ENCODE data around the gene FOXJ3. TPM values are rescaled to one million over a fixed set of nuclear protein-coding genes. Genes with fewer than 3 reads are reported as not detected.
A peak's percentile ranks its signal among the peaks of the same experiment; 100 is the strongest.

The FOXJ3 gene
- total RNA-seq, 2 experiments from 2014 or later, result 43.1 to 44.0 TPM

DNA sequence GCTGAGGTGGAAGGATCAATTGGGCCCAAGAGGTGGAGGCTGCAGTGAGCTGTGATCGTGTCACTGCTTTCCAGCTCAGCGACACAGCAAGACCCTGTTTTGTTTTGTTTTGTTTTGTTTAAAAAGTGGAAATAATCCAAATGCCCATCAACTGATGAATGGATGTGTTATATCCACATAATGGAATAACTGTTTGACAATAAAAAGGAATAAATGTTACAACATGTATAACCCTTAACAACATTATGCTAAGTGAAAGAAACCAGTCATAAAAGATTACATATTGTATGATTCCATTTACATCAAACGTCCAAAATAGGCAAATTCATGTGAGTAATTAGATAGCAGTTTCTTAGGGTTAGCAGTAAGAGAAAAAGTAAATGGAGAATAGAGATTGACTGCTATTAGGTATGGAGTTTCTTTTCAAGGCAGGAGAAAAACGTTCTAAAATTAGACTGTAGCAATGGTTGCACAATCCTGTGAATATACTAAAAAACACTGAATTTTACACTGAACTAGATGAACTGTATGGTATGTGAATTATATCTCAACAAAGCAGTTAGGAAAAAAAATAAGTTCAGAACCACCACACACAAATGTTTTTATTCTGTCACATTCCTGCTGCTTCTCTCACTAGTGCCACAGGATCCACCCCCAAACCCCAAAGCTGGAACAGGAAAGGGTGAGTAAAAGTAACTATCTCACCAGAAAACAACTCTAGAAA lies 15.7 kb downstream of the FOXJ3 start:
- intact Hi-C loops (cut with micrococcal nuclease), result no loop called here
- DNase-seq, result peak; percentile 36

DNA sequence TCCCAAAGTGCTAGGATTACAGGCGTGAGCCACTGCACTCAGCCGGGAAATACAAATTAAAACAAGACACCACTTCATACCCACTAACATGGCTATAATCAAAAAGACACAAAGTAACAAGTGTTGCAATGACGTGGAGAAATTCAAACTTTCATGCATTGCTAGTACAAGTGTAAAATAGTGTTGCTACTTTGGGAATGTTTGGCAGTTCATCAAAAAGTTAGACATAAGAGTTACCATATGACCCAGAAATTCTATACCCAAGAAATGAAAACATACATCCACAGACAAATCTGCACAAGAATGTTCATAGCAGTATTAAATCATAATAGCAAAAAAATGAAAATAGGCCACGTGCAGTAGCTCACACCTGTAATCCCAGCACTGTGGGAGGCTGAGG lies 16.4 kb downstream of the FOXJ3 start:
- no peak overlapping the region for H3K4me3 Mint-ChIP-seq
- H3K27ac Mint-ChIP-seq, result peak overlapping the region; percentile 95
- ATAC-seq, result no peak
- intact Hi-C loops (cut with micrococcal nuclease), result no loop called here
- H3K4me1 Mint-ChIP-seq (ENCODE audit: low read depth), result peaks cover 92% of the 10 kb centered on the region
- no peaks in the 10 kb centered on the region for H3K27me3 Mint-ChIP-seq
- no peak for DNase-seq
- H3K9me3 Mint-ChIP-seq, result no peaks in the 10 kb centered on the region
- peaks cover 17% of the 10 kb centered on the region for H3K36me3 Mint-ChIP-seq (ENCODE audit: low read depth)
- ChIA-PET POLR2A (no interaction called here), CTCF (no interaction called here)
- TF ChIP-seq, protein P1, sequence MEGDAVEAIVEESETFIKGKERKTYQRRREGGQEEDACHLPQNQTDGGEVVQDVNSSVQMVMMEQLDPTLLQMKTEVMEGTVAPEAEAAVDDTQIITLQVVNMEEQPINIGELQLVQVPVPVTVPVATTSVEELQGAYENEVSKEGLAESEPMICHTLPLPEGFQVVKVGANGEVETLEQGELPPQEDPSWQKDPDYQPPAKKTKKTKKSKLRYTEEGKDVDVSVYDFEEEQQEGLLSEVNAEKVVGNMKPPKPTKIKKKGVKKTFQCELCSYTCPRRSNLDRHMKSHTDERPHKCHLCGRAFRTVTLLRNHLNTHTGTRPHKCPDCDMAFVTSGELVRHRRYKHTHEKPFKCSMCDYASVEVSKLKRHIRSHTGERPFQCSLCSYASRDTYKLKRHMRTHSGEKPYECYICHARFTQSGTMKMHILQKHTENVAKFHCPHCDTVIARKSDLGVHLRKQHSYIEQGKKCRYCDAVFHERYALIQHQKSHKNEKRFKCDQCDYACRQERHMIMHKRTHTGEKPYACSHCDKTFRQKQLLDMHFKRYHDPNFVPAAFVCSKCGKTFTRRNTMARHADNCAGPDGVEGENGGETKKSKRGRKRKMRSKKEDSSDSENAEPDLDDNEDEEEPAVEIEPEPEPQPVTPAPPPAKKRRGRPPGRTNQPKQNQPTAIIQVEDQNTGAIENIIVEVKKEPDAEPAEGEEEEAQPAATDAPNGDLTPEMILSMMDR (IDR thresholded peaks at IDR 0.05), result no peak

More for the DNA sequence above, 15.7 kb downstream of the FOXJ3 start:
- H3K27me3 Mint-ChIP-seq, result no peaks in the 10 kb centered on the region
- TF ChIP-seq, protein P1 (IDR thresholded peaks at IDR 0.05), result no peak
- no peaks in the 10 kb centered on the region for H3K9me3 Mint-ChIP-seq
- H3K4me3 Mint-ChIP-seq, result peak overlapping the region; percentile 53
- H3K27ac Mint-ChIP-seq, result peak overlapping the region; percentile 95
- CTCF ChIA-PET, result interaction anchor here (1.3 kb wide), 1 partner anchor 15 kb away, joined by 5 read pairs; no protein-coding TSS in a partner anchor
- H3K36me3 Mint-ChIP-seq (ENCODE audit: low read depth), result peaks cover 18% of the 10 kb centered on the region
- POLR2A ChIA-PET, result interaction anchor here (1.0 kb wide), 1 partner anchor 9 kb away, joined by 3 read pairs; no protein-coding TSS in a partner anchor
- peak; percentile 43 for ATAC-seq
- peaks cover 87% of the 10 kb centered on the region for H3K4me1 Mint-ChIP-seq (ENCODE audit: low read depth)

DNA sequence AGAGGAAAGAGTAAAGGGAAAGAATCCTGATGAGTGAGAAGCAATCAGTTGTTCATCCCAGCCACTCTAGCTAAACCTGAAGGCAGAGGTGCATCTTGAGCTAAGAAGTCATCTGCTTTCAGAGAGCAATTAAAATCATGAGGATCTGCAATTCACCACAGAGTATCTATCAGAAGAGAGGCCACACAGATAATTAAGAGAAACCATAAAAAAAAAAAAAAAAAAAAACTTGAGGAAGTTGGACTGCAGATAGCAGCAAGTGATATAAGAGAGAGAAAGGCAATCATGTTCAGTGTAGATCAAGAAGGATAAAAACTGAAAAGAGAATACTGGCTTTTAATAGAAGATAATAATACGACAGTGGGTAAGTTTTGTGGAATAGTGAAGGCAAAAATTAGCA lies 17.7 kb downstream of the FOXJ3 start:
- H3K27ac Mint-ChIP-seq, result no peak overlapping the region
- ChIA-PET CTCF (interaction anchor here (0.6 to 1.4 kb wide), 2 partner anchors 13 to 462 kb away, joined by 3 to 6 read pairs; no protein-coding TSS in a partner anchor), POLR2A (interaction anchor here (1.0 kb wide), 1 partner anchor 11 kb away, joined by 3 read pairs; no protein-coding TSS in a partner anchor)
- peaks cover 14% of the 10 kb centered on the region for H3K36me3 Mint-ChIP-seq (ENCODE audit: low read depth)
- H3K4me3 Mint-ChIP-seq, result no peak overlapping the region
- intact Hi-C loops (cut with micrococcal nuclease), result no loop called here
- H3K9me3 Mint-ChIP-seq, result no peaks in the 10 kb centered on the region
- H3K4me1 Mint-ChIP-seq (ENCODE audit: low read depth), result peaks cover 90% of the 10 kb centered on the region
- TF ChIP-seq, protein P1 (IDR thresholded peaks at IDR 0.05), result no peak
- ATAC-seq, result no peak
- no peaks in the 10 kb centered on the region for H3K27me3 Mint-ChIP-seq
- no peak for DNase-seq

DNA sequence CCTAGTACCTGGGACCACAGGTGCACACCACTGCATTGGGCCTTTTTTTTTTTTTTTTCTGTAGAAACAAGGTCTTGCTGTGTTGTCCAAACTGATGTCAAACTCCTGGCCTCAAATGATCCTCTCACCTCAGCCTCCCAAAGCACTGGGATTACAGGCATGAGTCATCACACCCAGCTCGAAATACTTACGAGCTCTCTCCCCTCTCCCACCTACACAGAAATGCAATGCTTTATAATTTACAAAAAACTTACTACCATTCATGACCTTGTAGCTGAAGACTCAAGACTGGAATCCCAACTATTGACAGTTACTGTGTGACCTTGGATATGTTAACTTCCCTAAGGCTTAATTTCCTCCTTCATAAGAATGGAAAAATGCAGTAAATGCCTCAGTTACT lies 18.7 kb downstream of the FOXJ3 start:
- no peaks in the 10 kb centered on the region for H3K27me3 Mint-ChIP-seq
- intact Hi-C loops (cut with micrococcal nuclease), result no loop called here
- H3K9me3 Mint-ChIP-seq, result no peaks in the 10 kb centered on the region
- H3K4me1 Mint-ChIP-seq (ENCODE audit: low read depth), result peaks cover 87% of the 10 kb centered on the region
- CTCF ChIA-PET, result interaction anchor here (0.6 to 1.4 kb wide), 3 partner anchors 10 to 31 kb away, joined by 4 to 6 read pairs (median 4); no protein-coding TSS in a partner anchor
- peaks cover 8% of the 10 kb centered on the region for H3K36me3 Mint-ChIP-seq (ENCODE audit: low read depth)
- DNase-seq, result no peak
- POLR2A ChIA-PET, result interaction anchor here (1.0 kb wide), 1 partner anchor 10 kb away, joined by 3 read pairs; no protein-coding TSS in a partner anchor
- TF ChIP-seq, protein P1 (IDR thresholded peaks at IDR 0.05), result no peak
- ATAC-seq, result no peak
- H3K27ac Mint-ChIP-seq, result no peak overlapping the region
- no peak overlapping the region for H3K4me3 Mint-ChIP-seq

DNA sequence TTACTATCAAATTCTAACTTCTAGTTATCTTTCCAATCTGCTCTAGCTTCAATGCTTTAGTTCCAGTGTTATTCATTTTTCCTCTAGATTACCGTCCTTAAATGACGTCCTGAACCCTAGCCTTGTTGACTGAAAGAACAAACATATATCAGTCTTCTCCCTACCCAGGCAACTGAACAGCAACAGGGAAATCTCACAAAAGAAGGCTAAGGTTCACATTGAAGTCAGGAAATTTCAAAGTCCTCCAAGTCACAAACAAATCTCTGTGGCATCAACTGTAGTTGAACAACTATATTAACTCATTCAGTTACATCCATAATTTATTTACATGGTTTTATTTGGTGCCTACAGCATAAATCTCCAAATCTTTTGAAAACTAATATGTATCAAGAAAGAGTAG lies 19.5 kb downstream of the FOXJ3 start:
- DNase-seq, result no peak
- H3K36me3 Mint-ChIP-seq (ENCODE audit: low read depth), result peaks cover 14% of the 10 kb centered on the region
- H3K4me1 Mint-ChIP-seq (ENCODE audit: low read depth), result peaks cover 86% of the 10 kb centered on the region
- no peak overlapping the region for H3K27ac Mint-ChIP-seq
- ATAC-seq, result no peak
- H3K27me3 Mint-ChIP-seq, result no peaks in the 10 kb centered on the region
- CTCF ChIA-PET, result interaction anchor here (0.8 to 1.2 kb wide), 2 partner anchors 9 to 16 kb away, joined by 3 to 4 read pairs; no protein-coding TSS in a partner anchor
- TF ChIP-seq, protein P1 (IDR thresholded peaks at IDR 0.05), result no peak
- intact Hi-C loops (cut with micrococcal nuclease), result no loop called here
- no peaks in the 10 kb centered on the region for H3K9me3 Mint-ChIP-seq
- POLR2A ChIA-PET, result no interaction called here
- no peak overlapping the region for H3K4me3 Mint-ChIP-seq
